DOHH2 (cell line): ENCODE results near the gene URGCP.

Source experiments
- CTCF ChIP-seq: fragments of 200-600 bp; sonication (generic); IDR thresholded peaks from one replicate; pipeline ENCODE4 v1.5.1; 2014; ENCODE audit warnings: antibody characterized with exemption, mild to moderate bottlenecking, low read depth, low read length; ENCODE audit not compliant: poor library complexity, severe bottlenecking
- EZH2phosphoT487 ChIP-seq: fragments of 200-600 bp; sonication (generic); IDR thresholded peaks from 2 replicates; pipeline ENCODE4 v1.6.1; 2017; ENCODE audit warnings: borderline replicate concordance, mild to moderate bottlenecking, antibody characterized with exemption, low read length, moderate library complexity, mixed read lengths

GRCh38 chr7:43865277-43865676 is 41.1 kb downstream of the URGCP start:
- TF ChIP-seq CTCF (no peak), EZH2phosphoT487 (no peak)
